Posterior vena cava (tissue), 2 donors: ENCODE measurements around the gene GJA5. TPM values are rescaled to one million over a fixed set of nuclear protein-coding genes. Genes with fewer than 3 reads are reported as not detected.

Experiments
- total RNA-seq, 2 donors: library from RNA; stranded (reverse); fragmentation: NEBNext Ultra II Directional; extraction: Animal tissue kit (Norgen Biotek cat#: 25700); gene quantifications; one replicate each; pipeline ENCODE4 v1.2.1, GENCODE V29; 2021
- donor health status: DM: yes; HTN: yes; CAD: no.
- donor health status: DM: yes; HTN: yes; CAD: no.

GJA5 gene
- total RNA-seq, 2 donors from 2014 or later = 16.3 to 18.8 TPM

Other genes with a start within 250 kb of the GJA5 start
- 10 to 100 TPM; 25.0 to 26.6 TPM for gene BCL9, start 219.1 kb downstream of the GJA5 start, total RNA-seq
- 1 to 10 TPM; 9.0 to 9.3 TPM for gene ACP6, start 90.1 kb downstream of the GJA5 start, total RNA-seq
- not detected for gene GJA8, start 142.2 kb upstream of the GJA5 start, total RNA-seq
- 10 to 100 TPM in 1 of 2 donors, 1 to 10 TPM in 1; 8.5 to 11.3 TPM for gene GPR89B, start 167.8 kb upstream of the GJA5 start, total RNA-seq